ENCODE data around the gene NUBP2. TPM values are rescaled to one million over a fixed set of nuclear protein-coding genes. Genes with fewer than 3 reads are reported as not detected.
A peak's percentile ranks its signal among the peaks of the same experiment; 100 is the strongest.

The NUBP2 gene
- total RNA-seq, 1 donor from 2014 or later = 66.6 TPM

DNA sequence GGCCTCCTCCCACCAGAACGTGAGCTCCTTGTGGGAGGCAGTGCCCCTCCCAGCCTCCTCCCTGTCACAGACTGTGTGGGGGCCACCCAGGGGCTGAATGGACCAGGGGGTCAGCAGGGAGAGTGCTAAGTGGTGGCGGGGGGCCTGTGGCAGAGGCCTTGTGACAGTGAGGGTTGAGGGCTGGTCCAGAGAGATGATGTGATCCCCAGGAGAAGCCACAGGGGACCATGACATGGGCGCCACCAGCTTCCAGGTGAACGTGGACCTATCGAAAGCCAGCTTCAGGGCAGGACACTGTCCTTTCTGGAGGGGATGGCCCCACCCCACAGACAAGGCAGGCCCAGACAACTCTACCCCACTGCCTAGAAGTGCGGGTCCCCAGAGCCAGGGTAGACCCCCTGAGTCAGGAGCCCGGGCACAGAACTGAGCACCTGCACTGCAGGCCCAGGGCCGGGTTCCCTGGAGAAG is 3.5 kb upstream of the NUBP2 start:
- Mint-ChIP-seq H3K4me3 (peak overlapping the region; percentile 44), H3K27ac (peak overlapping the region; percentile 67)

DNA sequence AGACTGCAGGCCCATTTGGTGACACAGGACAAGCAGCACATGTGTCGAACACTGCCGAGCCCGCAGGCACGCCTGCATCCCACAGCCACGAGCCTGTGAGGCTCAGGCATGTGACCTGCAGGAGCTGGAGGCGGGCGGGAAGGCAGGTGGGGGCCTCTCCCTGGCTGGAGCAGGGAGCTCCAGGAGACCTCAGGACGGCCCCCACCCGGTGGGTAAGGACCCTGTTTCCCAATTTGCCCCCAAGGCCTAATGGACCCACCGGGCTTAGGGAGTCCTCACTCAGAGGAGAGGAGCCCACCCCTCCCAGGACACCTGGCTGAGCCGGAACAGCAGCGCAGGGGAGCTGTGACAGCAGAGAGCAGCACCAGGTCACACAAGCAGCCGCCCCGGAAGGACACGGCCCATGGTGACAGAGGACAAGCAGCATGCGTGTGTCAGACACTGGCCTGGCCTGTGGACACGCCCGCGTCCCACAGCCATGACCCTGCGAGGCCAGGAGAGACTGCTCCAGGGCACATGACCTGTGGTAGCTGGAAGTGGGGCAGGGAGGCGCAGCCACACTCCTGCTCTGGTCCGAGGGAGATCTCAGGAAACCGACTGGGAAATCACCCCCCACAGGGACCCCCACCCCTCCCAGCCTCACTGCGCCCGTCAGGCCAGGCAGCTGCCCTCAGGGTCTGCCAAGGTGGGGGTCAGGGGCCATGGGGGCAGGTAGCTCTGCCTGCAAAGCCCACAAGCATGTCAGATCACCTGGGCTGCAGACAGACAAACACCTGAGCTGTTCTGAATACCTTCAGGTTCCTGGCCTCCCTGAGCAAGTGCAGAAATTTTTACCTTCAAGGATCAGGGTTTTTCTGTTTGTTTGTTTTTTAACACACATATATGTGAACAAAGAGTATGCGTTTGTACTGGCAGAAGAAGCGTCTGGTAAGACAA is 2.8 kb upstream of the NUBP2 start:
- TF ChIP-seq, protein P1, sequence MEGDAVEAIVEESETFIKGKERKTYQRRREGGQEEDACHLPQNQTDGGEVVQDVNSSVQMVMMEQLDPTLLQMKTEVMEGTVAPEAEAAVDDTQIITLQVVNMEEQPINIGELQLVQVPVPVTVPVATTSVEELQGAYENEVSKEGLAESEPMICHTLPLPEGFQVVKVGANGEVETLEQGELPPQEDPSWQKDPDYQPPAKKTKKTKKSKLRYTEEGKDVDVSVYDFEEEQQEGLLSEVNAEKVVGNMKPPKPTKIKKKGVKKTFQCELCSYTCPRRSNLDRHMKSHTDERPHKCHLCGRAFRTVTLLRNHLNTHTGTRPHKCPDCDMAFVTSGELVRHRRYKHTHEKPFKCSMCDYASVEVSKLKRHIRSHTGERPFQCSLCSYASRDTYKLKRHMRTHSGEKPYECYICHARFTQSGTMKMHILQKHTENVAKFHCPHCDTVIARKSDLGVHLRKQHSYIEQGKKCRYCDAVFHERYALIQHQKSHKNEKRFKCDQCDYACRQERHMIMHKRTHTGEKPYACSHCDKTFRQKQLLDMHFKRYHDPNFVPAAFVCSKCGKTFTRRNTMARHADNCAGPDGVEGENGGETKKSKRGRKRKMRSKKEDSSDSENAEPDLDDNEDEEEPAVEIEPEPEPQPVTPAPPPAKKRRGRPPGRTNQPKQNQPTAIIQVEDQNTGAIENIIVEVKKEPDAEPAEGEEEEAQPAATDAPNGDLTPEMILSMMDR (conservative IDR thresholded peaks at IDR 0.05) = no peak
- Mint-ChIP-seq H3K4me3 (peak overlapping the region; percentile 94), H3K27me3 (no peaks in the 10 kb centered on the region), H3K9me3 (no peaks in the 10 kb centered on the region), H3K27ac (peak overlapping the region; percentile 43), H3K4me1 (ENCODE audit: unreplicated experiment) (peaks cover 14% of the 10 kb centered on the region), H3K36me3 (peaks cover 3% of the 10 kb centered on the region)
- no peak for DNase-seq (ENCODE audit: extremely low spot score, unreplicated experiment)

More for the DNA sequence above, 3.5 kb upstream of the NUBP2 start:
- TF ChIP-seq, protein P1 (conservative IDR thresholded peaks at IDR 0.05) = no peak
- Mint-ChIP-seq H3K36me3 (peaks cover 3% of the 10 kb centered on the region), H3K9me3 (no peaks in the 10 kb centered on the region), H3K4me1 (ENCODE audit: unreplicated experiment) (peaks cover 14% of the 10 kb centered on the region), H3K27me3 (no peaks in the 10 kb centered on the region)
- DNase-seq (ENCODE audit: extremely low spot score, unreplicated experiment) = no peak

DNA sequence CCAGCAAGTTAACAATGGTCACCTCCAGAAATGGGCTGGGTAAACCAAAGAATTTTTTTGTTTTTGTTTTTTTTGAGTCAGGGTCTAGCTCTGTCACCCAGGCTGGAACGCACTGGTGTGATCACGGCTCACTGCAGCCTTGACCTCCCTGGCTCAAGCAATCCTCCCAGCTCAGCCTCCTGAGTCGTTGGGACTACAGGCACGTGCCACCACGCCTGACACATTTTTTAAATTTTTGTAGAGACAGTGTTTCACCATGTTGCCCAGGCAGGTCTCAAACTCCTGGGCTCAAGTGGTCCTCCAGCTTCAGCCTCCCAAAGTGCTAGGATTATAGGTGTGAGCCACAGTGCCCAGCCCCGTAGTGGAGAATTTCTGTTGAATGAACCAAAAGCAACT is 2.1 kb upstream of the NUBP2 start:
- peak overlapping the region; percentile 95 for H3K27ac Mint-ChIP-seq
- H3K4me3 Mint-ChIP-seq = peak overlapping the region; percentile 94
- DNase-seq (ENCODE audit: extremely low spot score, unreplicated experiment) = no peak
- no peaks in the 10 kb centered on the region for H3K27me3 Mint-ChIP-seq
- H3K9me3 Mint-ChIP-seq = no peaks in the 10 kb centered on the region
- TF ChIP-seq, protein P1 (conservative IDR thresholded peaks at IDR 0.05) = no peak
- H3K36me3 Mint-ChIP-seq = peaks cover 3% of the 10 kb centered on the region
- peaks cover 14% of the 10 kb centered on the region for H3K4me1 Mint-ChIP-seq (ENCODE audit: unreplicated experiment)

GRCh38 chr16:1781254-1781653 is 1.5 kb upstream of the NUBP2 start:
- peaks cover 14% of the 10 kb centered on the region for H3K4me1 Mint-ChIP-seq (ENCODE audit: unreplicated experiment)
- DNase-seq (ENCODE audit: extremely low spot score, unreplicated experiment) = no peak
- TF ChIP-seq, protein P1 (conservative IDR thresholded peaks at IDR 0.05) = no peak
- peak overlapping the region; percentile 95 for H3K27ac Mint-ChIP-seq
- peak overlapping the region; percentile 94 for H3K4me3 Mint-ChIP-seq
- no peaks in the 10 kb centered on the region for H3K9me3 Mint-ChIP-seq
- peaks cover 3% of the 10 kb centered on the region for H3K36me3 Mint-ChIP-seq
- no peaks in the 10 kb centered on the region for H3K27me3 Mint-ChIP-seq

DNA sequence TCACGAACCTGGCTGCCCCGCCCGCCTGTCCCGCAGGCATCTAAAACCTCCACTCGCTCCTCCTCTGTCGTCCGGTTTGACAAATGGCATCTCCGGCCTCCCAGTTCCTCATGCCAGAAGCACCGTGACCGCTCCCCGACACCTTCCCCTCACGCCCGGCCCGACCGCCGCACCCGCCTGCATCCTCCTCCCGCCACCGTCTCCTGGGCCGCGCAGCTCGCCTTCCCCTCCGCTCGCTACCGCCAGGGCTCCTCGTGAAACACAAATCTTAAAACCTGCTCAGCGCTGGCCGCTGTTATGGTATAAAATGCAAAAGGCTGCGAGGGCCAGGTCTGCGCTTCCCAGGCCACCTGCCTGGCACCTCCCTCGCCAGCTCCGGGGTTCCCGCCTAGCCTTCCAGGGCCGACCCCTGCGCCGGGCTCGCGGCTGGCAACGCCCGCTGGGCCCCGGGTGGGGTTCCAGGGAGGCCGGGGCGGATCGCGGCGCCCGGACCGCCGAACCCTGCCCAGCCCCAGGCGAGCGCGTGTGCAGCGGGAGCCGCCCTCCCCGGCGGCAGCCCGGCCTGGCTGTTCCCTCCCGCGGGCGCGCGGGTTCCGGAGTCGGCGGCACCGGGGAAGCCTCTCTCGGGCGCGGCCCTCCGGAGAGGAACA is 877 bp upstream of the NUBP2 start:
- peaks cover 3% of the 10 kb centered on the region for H3K36me3 Mint-ChIP-seq
- H3K4me1 Mint-ChIP-seq (ENCODE audit: unreplicated experiment) = peaks cover 14% of the 10 kb centered on the region
- no peaks in the 10 kb centered on the region for H3K27me3 Mint-ChIP-seq
- TF ChIP-seq, protein P1 (conservative IDR thresholded peaks at IDR 0.05) = peak; percentile 56
- DNase-seq (ENCODE audit: extremely low spot score, unreplicated experiment) = no peak
- no peaks in the 10 kb centered on the region for H3K9me3 Mint-ChIP-seq
- H3K4me3 Mint-ChIP-seq = peak overlapping the region; percentile 97
- peak overlapping the region; percentile 95 for H3K27ac Mint-ChIP-seq
